ENCODE measurements around the gene EFCAB5.
"Not testable (repeated sequence)": the region's sequence is repeated elsewhere in the genome, so short reads cannot be mapped to it uniquely, and the experiment has no call there.

Gene EFCAB5

GRCh38 chr17:30116661-30117551, 175.5 kb downstream of the EFCAB5 start, which contains the start of gene NSRP1:
Gene NSRP1, plus strand, starts transcription at chr17:30116816. Its CDS starts 28 bp downstream, at chr17:30116844.
- Histone ChIP-seq H3K36me3 (ENCODE audit: control insufficient read depth in 1 of 2, insufficient read depth in 2 of 2, low read length in 2 of 2) (peaks cover 0 to 6% of the 10 kb centered on the region in 2 donors), H3K27me3 (ENCODE audit: control insufficient read depth in 1 of 2, insufficient read depth in 2 of 2, low read length in 2 of 2) (no peaks in the 10 kb centered on the region), H3K27ac (ENCODE audit: low read depth, low read length) (peak within 1 kb of the TSS; percentile 97), H3K4me3 (ENCODE audit: low read depth in 1 of 2, low read length in 2 of 2) (peak within 1 kb of the TSS; percentile 95 to 96), H3K9ac (ENCODE audit: low read depth in 1 of 2, low read length in 2 of 2) (peak within 1 kb of the TSS; percentile 81 to 100), H3K4me1 (ENCODE audit: control insufficient read depth in 1 of 2, insufficient read depth in 2 of 2, low read length in 2 of 2) (peaks cover 8 to 10% of the 10 kb centered on the region in 2 donors), H3K9me3 (ENCODE audit: control insufficient read depth in 1 of 2, low read length in 2 of 2) (no peaks in the 10 kb centered on the region)

GRCh38 chr17:30117675-30118081, 176.2 kb downstream of the EFCAB5 start:
- peaks cover 0 to 6% of the 10 kb centered on the region in 2 donors for H3K36me3 ChIP-seq (ENCODE audit: control insufficient read depth in 1 of 2, insufficient read depth in 2 of 2, low read length in 2 of 2)
- peak overlapping the region; percentile 81 to 100 for H3K9ac ChIP-seq (ENCODE audit: low read depth in 1 of 2, low read length in 2 of 2)
- peak overlapping the region; percentile 95 to 96 for H3K4me3 ChIP-seq (ENCODE audit: low read depth in 1 of 2, low read length in 2 of 2)
- no peaks in the 10 kb centered on the region for H3K27me3 ChIP-seq (ENCODE audit: control insufficient read depth in 1 of 2, insufficient read depth in 2 of 2, low read length in 2 of 2)
- H3K27ac ChIP-seq (ENCODE audit: low read depth, low read length): no peak overlapping the region
- H3K9me3 ChIP-seq (ENCODE audit: control insufficient read depth in 1 of 2, low read length in 2 of 2): no peaks in the 10 kb centered on the region
- H3K4me1 ChIP-seq (ENCODE audit: control insufficient read depth in 1 of 2, insufficient read depth in 2 of 2, low read length in 2 of 2): peaks cover 8 to 10% of the 10 kb centered on the region in 2 donors

- H3K4me3 ChIP-seq (ENCODE audit: low read depth in 1 of 2, low read length in 2 of 2); H3K27me3 ChIP-seq (ENCODE audit: control insufficient read depth in 1 of 2, insufficient read depth in 2 of 2, low read length in 2 of 2); H3K9me3 ChIP-seq (ENCODE audit: control insufficient read depth in 1 of 2, low read length in 2 of 2); H3K27ac ChIP-seq (ENCODE audit: low read depth, low read length); H3K36me3 ChIP-seq (ENCODE audit: control insufficient read depth in 1 of 2, insufficient read depth in 2 of 2, low read length in 2 of 2); H3K9ac ChIP-seq (ENCODE audit: low read depth in 1 of 2, low read length in 2 of 2): not testable (repeated sequence)
- peaks cover 8 to 10% of the 10 kb centered on the region in 2 donors for H3K4me1 ChIP-seq (ENCODE audit: control insufficient read depth in 1 of 2, insufficient read depth in 2 of 2, low read length in 2 of 2)
Observed at GRCh38 chr17:30118635-30119034, 177.2 kb downstream of the EFCAB5 start.

GRCh38 chr17:30124273-30124796, 182.9 kb downstream of the EFCAB5 start:
- Histone ChIP-seq H3K36me3 (ENCODE audit: control insufficient read depth in 1 of 2, insufficient read depth in 2 of 2, low read length in 2 of 2) (peaks cover 0 to 28% of the 10 kb centered on the region in 2 donors), H3K27ac (ENCODE audit: low read depth, low read length) (no peak overlapping the region), H3K9me3 (ENCODE audit: control insufficient read depth in 1 of 2, low read length in 2 of 2) (no peaks in the 10 kb centered on the region), H3K9ac (ENCODE audit: low read depth in 1 of 2, low read length in 2 of 2) (no peak overlapping the region), H3K4me1 (ENCODE audit: control insufficient read depth in 1 of 2, insufficient read depth in 2 of 2, low read length in 2 of 2) (no peaks in the 10 kb centered on the region), H3K27me3 (ENCODE audit: control insufficient read depth in 1 of 2, insufficient read depth in 2 of 2, low read length in 2 of 2) (no peaks in the 10 kb centered on the region), H3K4me3 (ENCODE audit: low read depth in 1 of 2, low read length in 2 of 2) (no peak overlapping the region)

- H3K27ac ChIP-seq (ENCODE audit: low read depth, low read length): no peak overlapping the region
- no peak overlapping the region for H3K4me3 ChIP-seq (ENCODE audit: low read depth in 1 of 2, low read length in 2 of 2)
- no peaks in the 10 kb centered on the region for H3K27me3 ChIP-seq (ENCODE audit: control insufficient read depth in 1 of 2, insufficient read depth in 2 of 2, low read length in 2 of 2)
- H3K4me1 ChIP-seq (ENCODE audit: control insufficient read depth in 1 of 2, insufficient read depth in 2 of 2, low read length in 2 of 2): no peaks in the 10 kb centered on the region
- H3K36me3 ChIP-seq (ENCODE audit: control insufficient read depth in 1 of 2, insufficient read depth in 2 of 2, low read length in 2 of 2): peaks cover 0 to 31% of the 10 kb centered on the region in 2 donors
- H3K9ac ChIP-seq (ENCODE audit: low read depth in 1 of 2, low read length in 2 of 2): no peak overlapping the region
- no peaks in the 10 kb centered on the region for H3K9me3 ChIP-seq (ENCODE audit: control insufficient read depth in 1 of 2, low read length in 2 of 2)
Observed at GRCh38 chr17:30130121-30130520, 188.7 kb downstream of the EFCAB5 start.

- no peak overlapping the region for H3K4me3 ChIP-seq (ENCODE audit: low read depth in 1 of 2, low read length in 2 of 2)
- no peak overlapping the region for H3K27ac ChIP-seq (ENCODE audit: low read depth, low read length)
- no peak overlapping the region for H3K9ac ChIP-seq (ENCODE audit: low read depth in 1 of 2, low read length in 2 of 2)
- H3K27me3 ChIP-seq (ENCODE audit: control insufficient read depth in 1 of 2, insufficient read depth in 2 of 2, low read length in 2 of 2): no peaks in the 10 kb centered on the region
- H3K4me1 ChIP-seq (ENCODE audit: control insufficient read depth in 1 of 2, insufficient read depth in 2 of 2, low read length in 2 of 2): no peaks in the 10 kb centered on the region
- H3K36me3 ChIP-seq (ENCODE audit: control insufficient read depth in 1 of 2, insufficient read depth in 2 of 2, low read length in 2 of 2): peaks cover 0 to 30% of the 10 kb centered on the region in 2 donors
- H3K9me3 ChIP-seq (ENCODE audit: control insufficient read depth in 1 of 2, low read length in 2 of 2): no peaks in the 10 kb centered on the region
Observed at GRCh38 chr17:30132615-30133014, 191.2 kb downstream of the EFCAB5 start.

- no peaks in the 10 kb centered on the region for H3K27me3 ChIP-seq (ENCODE audit: control insufficient read depth in 1 of 2, insufficient read depth in 2 of 2, low read length in 2 of 2)
Observed at GRCh38 chr17:30133197-30133596, 191.8 kb downstream of the EFCAB5 start.

GRCh38 chr17:30134551-30134950, 193.1 kb downstream of the EFCAB5 start:
- Histone ChIP-seq H3K27ac (ENCODE audit: low read depth, low read length) (no peak overlapping the region), H3K36me3 (ENCODE audit: control insufficient read depth in 1 of 2, insufficient read depth in 2 of 2, low read length in 2 of 2) (peaks cover 0 to 20% of the 10 kb centered on the region in 2 donors)

More at GRCh38 chr17:30133197-30133596, 191.8 kb downstream of the EFCAB5 start:
- H3K9ac ChIP-seq (ENCODE audit: low read depth in 1 of 2, low read length in 2 of 2): no peak overlapping the region
- H3K36me3 ChIP-seq (ENCODE audit: control insufficient read depth in 1 of 2, insufficient read depth in 2 of 2, low read length in 2 of 2): peaks cover 0 to 27% of the 10 kb centered on the region in 2 donors
- H3K9me3 ChIP-seq (ENCODE audit: control insufficient read depth in 1 of 2, low read length in 2 of 2): no peaks in the 10 kb centered on the region
- H3K4me3 ChIP-seq (ENCODE audit: low read depth in 1 of 2, low read length in 2 of 2): no peak overlapping the region
- H3K27ac ChIP-seq (ENCODE audit: low read depth, low read length): no peak overlapping the region
- no peaks in the 10 kb centered on the region for H3K4me1 ChIP-seq (ENCODE audit: control insufficient read depth in 1 of 2, insufficient read depth in 2 of 2, low read length in 2 of 2)

GRCh38 chr17:30137158-30137557, 195.7 kb downstream of the EFCAB5 start:
- no peak overlapping the region for H3K4me3 ChIP-seq (ENCODE audit: low read depth in 1 of 2, low read length in 2 of 2)
- H3K9ac ChIP-seq (ENCODE audit: low read depth in 1 of 2, low read length in 2 of 2): no peak overlapping the region

More at GRCh38 chr17:30134551-30134950, 193.1 kb downstream of the EFCAB5 start:
- no peak overlapping the region for H3K9ac ChIP-seq (ENCODE audit: low read depth in 1 of 2, low read length in 2 of 2)
- H3K4me1 ChIP-seq (ENCODE audit: control insufficient read depth in 1 of 2, insufficient read depth in 2 of 2, low read length in 2 of 2): no peaks in the 10 kb centered on the region
- H3K4me3 ChIP-seq (ENCODE audit: low read depth in 1 of 2, low read length in 2 of 2): no peak overlapping the region
- no peaks in the 10 kb centered on the region for H3K9me3 ChIP-seq (ENCODE audit: control insufficient read depth in 1 of 2, low read length in 2 of 2)
- H3K27me3 ChIP-seq (ENCODE audit: control insufficient read depth in 1 of 2, insufficient read depth in 2 of 2, low read length in 2 of 2): no peaks in the 10 kb centered on the region

GRCh38 chr17:30147860-30148259, 206.4 kb downstream of the EFCAB5 start:
- H3K4me3 ChIP-seq (ENCODE audit: low read depth in 1 of 2, low read length in 2 of 2); H3K27me3 ChIP-seq (ENCODE audit: control insufficient read depth in 1 of 2, insufficient read depth in 2 of 2, low read length in 2 of 2); H3K9ac ChIP-seq (ENCODE audit: low read depth in 1 of 2, low read length in 2 of 2); H3K9me3 ChIP-seq (ENCODE audit: control insufficient read depth in 1 of 2, low read length in 2 of 2); H3K27ac ChIP-seq (ENCODE audit: low read depth, low read length); H3K36me3 ChIP-seq (ENCODE audit: control insufficient read depth in 1 of 2, insufficient read depth in 2 of 2, low read length in 2 of 2); H3K4me1 ChIP-seq (ENCODE audit: control insufficient read depth in 1 of 2, insufficient read depth in 2 of 2, low read length in 2 of 2): not testable (repeated sequence)

More at GRCh38 chr17:30137158-30137557, 195.7 kb downstream of the EFCAB5 start:
- H3K36me3 ChIP-seq (ENCODE audit: control insufficient read depth in 1 of 2, insufficient read depth in 2 of 2, low read length in 2 of 2): peaks cover 0 to 19% of the 10 kb centered on the region in 2 donors
- no peaks in the 10 kb centered on the region for H3K4me1 ChIP-seq (ENCODE audit: control insufficient read depth in 1 of 2, insufficient read depth in 2 of 2, low read length in 2 of 2)
- no peak overlapping the region for H3K27ac ChIP-seq (ENCODE audit: low read depth, low read length)
- H3K9me3 ChIP-seq (ENCODE audit: control insufficient read depth in 1 of 2, low read length in 2 of 2): no peaks in the 10 kb centered on the region
- no peaks in the 10 kb centered on the region for H3K27me3 ChIP-seq (ENCODE audit: control insufficient read depth in 1 of 2, insufficient read depth in 2 of 2, low read length in 2 of 2)

Measured in duodenal mucosa (tissue), 2 donors.